HUES64 (cell line): Measurements from ENCODE around the gene UBE3C.
"Not testable (repeated sequence)": the region's sequence is repeated elsewhere in the genome, so short reads cannot be mapped to it uniquely, and the experiment has no call there.

ENCODE experiments used
- H3K27ac ChIP-seq: 2 replicates; pipeline ENCODE4 v1.7.0; 2013; ENCODE audit warnings: low read depth, low read length, inconsistent platforms
- H3K27me3 ChIP-seq: 2 replicates; pipeline ENCODE4 v1.6.1; 2013; ENCODE audit warnings: mild to moderate bottlenecking, low read length; ENCODE audit not compliant: insufficient read depth
- H3K36me3 ChIP-seq: 2 replicates; pipeline ENCODE4 v1.6.1; 2013; ENCODE audit warnings: mild to moderate bottlenecking, low read length; ENCODE audit not compliant: insufficient read depth
- H3K4me1 ChIP-seq: 2 replicates; pipeline ENCODE4 v1.6.1; 2013; ENCODE audit warnings: mild to moderate bottlenecking, low read length, moderate library complexity; ENCODE audit not compliant: insufficient read depth
- H3K4me3 ChIP-seq: 2 replicates; pipeline ENCODE4 v1.5.1; 2013; ENCODE audit warnings: mild to moderate bottlenecking, low read length, moderate library complexity
- H3K9ac ChIP-seq: 2 replicates; pipeline ENCODE4 v1.6.1; 2013; ENCODE audit warnings: mild to moderate bottlenecking, low read depth, low read length
- H3K9me3 ChIP-seq: 2 replicates; pipeline ENCODE4 v1.6.1; 2013; ENCODE audit warnings: low read depth, low read length; ENCODE audit not compliant: insufficient read depth
- WGBS: fragments of 150-250, 120-280 bp; methylation state at CpG from one replicate; pipeline ENCODE4 v1.1.7; 2013; ENCODE audit warnings: missing lambda C conversion rate; 5-methylcytosine and 5-hydroxymethylcytosine counted together

Gene UBE3C

DNA sequence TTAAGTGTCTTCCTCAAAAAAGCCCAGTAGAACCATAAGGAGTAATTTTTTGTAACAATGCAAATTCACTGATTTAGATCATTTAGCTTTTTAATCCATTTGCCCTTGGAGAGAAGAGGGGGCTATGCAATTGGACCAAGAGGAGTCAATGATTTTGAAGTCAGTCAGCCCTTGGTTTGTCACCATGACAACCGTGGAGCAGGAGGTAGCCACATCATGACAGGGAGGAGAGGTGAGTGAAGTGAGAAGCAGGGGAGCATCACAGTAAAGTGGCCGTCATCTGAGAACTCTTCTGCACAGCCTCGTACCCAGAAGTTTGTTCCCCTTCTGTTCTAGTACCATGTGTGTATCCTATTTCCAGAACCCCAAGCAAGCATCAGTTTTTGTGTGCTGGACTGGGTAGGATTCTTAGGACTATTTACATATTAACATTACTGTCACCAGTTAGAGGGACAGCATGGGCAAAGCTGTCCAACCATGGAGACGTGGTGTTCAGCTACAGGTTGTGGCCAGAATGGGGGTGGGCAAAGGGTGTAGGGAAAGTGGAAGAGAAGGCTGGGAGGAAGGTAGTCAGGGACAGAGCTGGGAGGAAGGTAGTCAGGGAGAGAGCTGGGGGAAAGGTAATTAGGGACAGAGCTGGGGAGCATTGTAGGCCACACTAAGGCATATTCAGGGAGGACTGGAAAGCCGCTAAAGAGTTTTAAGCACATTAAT, 13.1 kb downstream of the UBE3C start:
- WGBS = 90% methylated on average over 5 of the region's 5 CpGs
- peaks cover 25% of the 10 kb centered on the region for H3K4me1 ChIP-seq

DNA sequence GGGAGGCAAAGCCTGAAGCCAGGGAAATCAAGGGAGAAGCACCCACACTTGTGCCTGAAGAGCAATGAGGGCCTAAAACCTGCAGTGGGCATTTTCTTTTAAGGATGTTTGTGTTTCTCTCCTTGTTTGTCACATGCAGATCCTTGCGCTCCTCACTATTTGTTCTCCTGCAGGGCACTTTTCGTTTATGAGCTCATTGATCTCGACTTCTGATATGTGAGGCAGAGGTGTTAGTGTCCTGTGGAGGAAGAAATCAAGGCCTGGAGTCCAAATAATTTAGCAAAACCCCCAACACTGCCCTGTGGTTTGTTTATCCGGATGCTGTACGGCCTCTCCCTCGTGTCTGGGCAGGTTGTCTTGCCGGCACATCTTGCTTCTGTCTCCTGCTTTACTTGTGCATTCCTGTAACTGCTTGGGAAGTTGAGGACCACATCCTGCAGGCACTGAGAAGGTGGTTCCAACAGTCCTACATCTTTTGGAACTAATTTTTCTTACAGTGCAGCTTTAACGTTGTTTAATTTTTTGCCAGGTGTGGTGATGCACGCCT, 13.7 kb downstream of the UBE3C start:
- Histone ChIP-seq H3K4me1 (peaks cover 29% of the 10 kb centered on the region), H3K36me3 (peaks cover 9% of the 10 kb centered on the region), H3K9me3 (no peaks in the 10 kb centered on the region), H3K9ac (no peak overlapping the region), H3K4me3 (no peak overlapping the region), H3K27me3 (no peaks in the 10 kb centered on the region), H3K27ac (no peak overlapping the region)
- 86% methylated on average over 9 of the region's 9 CpGs for WGBS

More for the DNA sequence above, 13.1 kb downstream of the UBE3C start:
- Histone ChIP-seq H3K9me3 (no peaks in the 10 kb centered on the region), H3K27me3 (no peaks in the 10 kb centered on the region), H3K27ac (no peak overlapping the region), H3K9ac (no peak overlapping the region), H3K36me3 (peaks cover 12% of the 10 kb centered on the region), H3K4me3 (no peak overlapping the region)

DNA sequence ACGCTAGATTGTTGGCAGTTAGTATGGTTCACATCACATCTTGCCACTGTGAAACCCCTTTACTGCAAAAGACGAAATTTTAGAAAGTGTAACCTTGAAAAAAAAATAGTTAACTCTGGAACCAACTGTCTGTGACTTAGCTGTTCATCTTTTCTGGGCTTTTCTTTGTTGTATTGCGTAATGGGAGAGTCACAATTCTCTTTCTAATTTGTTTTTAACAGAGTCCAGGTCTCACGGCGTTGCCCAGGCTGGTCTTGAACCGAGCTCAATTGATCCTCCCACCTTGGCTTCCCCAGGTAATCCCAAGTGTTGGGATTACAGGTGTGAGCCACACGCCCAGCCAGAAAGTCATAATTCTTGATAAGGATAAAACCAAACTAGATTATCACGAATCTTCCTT, 14.5 kb downstream of the UBE3C start:
- H3K9ac ChIP-seq = no peak overlapping the region
- H3K9me3 ChIP-seq = no peaks in the 10 kb centered on the region
- WGBS = 96% methylated on average over 8 of the region's 8 CpGs
- no peak overlapping the region for H3K4me3 ChIP-seq
- no peaks in the 10 kb centered on the region for H3K27me3 ChIP-seq
- H3K36me3 ChIP-seq = peaks cover 9% of the 10 kb centered on the region
- peaks cover 33% of the 10 kb centered on the region for H3K4me1 ChIP-seq
- H3K27ac ChIP-seq = no peak overlapping the region

DNA sequence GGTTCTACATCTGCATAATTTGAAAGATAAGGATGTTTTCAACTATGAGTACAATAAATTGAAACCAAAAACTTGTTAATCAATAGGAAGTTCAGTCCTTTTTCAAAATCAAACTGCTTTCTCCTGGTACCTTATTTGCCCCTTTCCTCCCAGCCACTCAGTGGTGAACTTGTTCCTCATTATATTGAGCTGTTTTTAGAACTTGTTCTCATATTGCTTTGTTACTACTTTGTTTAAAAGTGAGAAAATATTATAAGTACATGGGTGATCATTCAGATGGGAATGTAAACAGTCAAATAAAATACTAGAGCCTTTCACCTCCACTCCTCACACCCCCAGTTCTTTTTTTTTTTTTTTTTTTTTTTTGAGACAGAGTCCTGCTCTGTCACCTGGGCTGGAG, 17.2 kb downstream of the UBE3C start:
- Histone ChIP-seq H3K36me3 (peaks cover 9% of the 10 kb centered on the region), H3K4me1 (peaks cover 24% of the 10 kb centered on the region), H3K27me3 (no peaks in the 10 kb centered on the region), H3K9ac (no peak overlapping the region), H3K27ac (no peak overlapping the region), H3K9me3 (no peaks in the 10 kb centered on the region), H3K4me3 (no peak overlapping the region)

DNA sequence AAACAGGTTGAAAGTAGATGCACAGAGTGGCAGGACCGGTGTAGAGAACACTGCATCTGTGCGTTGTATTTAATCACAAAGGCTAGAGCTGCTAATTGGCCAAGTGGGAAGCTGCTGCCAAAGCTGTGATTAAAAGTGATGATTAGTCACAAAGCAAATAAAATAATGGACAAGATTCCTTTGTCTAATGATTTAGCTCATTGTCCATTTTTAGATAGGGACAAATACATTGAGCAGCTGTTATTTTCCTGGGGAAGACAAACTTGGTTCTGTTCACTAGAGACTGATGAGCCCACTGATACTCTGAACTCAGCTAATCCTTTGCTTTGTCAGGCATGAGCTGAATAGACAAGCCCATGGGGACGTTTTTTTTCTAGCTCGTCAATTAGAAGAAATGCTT, 19.7 kb downstream of the UBE3C start:
- H3K36me3 ChIP-seq = peaks cover 11% of the 10 kb centered on the region
- 82% methylated on average over 4 of the region's 4 CpGs for WGBS
- H3K27ac ChIP-seq = no peak overlapping the region
- H3K27me3 ChIP-seq = no peaks in the 10 kb centered on the region
- H3K9me3 ChIP-seq = no peaks in the 10 kb centered on the region
- H3K4me1 ChIP-seq = peaks cover 14% of the 10 kb centered on the region; the same call in 1 of the 2 replicates
- H3K4me3 ChIP-seq = no peak overlapping the region
- no peak overlapping the region for H3K9ac ChIP-seq

DNA sequence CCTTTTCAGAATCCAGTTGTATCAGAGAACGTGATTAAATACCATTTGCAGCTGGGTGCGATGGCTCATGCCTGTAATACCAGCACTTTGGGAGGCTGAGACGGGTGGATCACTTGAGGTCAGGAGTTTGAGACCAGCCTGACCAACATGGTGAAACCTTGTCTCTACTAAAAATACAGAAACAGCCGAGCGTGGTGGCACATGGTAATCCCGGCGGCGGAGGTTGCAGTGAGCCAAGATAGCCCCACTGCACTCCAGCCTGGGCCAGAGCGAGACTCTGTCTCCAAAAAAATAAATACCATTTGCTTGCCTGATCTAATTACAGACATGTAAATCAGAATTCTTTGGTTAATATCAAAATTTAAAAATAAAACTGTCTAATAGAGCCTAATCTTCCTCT, 20.8 kb downstream of the UBE3C start:
- H3K27me3 ChIP-seq, H3K4me3 ChIP-seq, H3K9me3 ChIP-seq, H3K9ac ChIP-seq, H3K27ac ChIP-seq: not testable (repeated sequence)
- WGBS = 95% methylated on average over 9 of the region's 9 CpGs
- Histone ChIP-seq H3K4me1 (peaks cover 14% of the 10 kb centered on the region; the same call in 1 of the 2 replicates), H3K36me3 (peaks cover 20% of the 10 kb centered on the region)

DNA sequence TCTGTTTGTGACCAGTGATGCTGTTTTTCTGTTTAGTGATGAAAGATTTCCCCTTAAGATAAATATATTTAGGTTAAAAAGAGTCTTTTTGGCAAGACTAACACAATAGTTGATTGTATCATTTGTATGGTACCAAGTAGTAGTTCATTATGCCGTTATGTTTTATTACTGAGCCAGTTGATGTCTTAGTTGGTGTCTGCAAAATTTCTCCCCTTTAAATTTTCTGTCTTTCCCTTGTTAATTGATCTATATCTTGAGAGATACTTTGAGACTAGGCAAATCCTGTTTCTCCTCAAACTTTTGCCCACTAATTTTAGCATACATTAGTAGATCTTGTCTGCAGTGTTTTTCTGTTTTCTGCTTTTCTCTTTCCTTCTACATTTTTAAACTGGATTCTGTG, 21.7 kb downstream of the UBE3C start:
- Histone ChIP-seq H3K27me3 (no peaks in the 10 kb centered on the region), H3K27ac (no peak overlapping the region), H3K9ac (no peak overlapping the region), H3K4me1 (peaks cover 14% of the 10 kb centered on the region; the same call in 1 of the 2 replicates), H3K4me3 (no peak overlapping the region), H3K36me3 (peaks cover 27% of the 10 kb centered on the region), H3K9me3 (no peaks in the 10 kb centered on the region)
- 100% methylated on average over 1 of the region's 1 CpG for WGBS

DNA sequence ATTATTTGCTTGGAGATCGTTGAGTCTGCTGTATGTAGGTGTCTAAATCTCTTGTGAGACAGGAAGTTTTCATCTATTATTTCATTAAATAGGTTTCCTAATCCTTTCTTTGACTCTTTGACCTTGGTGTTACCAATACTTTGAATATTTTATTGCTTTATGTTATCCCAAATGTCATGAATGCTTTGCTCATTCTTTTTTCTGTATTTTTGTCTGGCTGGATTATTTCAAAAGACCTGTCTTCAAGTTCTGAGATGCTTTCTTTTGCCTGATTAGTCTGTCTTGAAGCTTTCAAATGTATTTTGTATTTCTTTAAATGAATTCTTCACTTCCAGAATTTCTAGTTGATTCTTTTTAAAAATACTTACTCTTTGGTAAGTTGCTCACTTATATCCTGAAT, 27.3 kb downstream of the UBE3C start:
- WGBS = 88% methylated on average over 1 of the region's 1 CpG

DNA sequence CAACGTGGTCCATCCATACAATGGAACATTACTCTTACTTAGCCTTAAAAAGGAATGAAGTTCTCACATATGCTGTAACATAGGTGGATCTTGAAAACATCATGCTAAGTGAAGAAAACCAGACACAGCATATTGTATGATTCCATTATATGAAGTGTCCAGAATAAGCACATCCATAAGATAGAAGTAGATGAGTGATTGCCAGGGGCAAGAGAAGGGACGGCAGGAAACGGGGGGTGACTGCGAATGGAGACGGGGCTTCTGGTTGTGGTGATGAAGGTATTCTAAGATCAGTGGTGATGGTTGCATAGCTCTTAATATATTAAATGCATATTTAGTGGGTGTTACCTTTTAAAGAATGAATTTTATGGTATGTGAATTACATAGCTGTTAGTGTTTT, 29.8 kb downstream of the UBE3C start:
- WGBS = 94% methylated on average over 5 of the region's 5 CpGs
- Histone ChIP-seq H3K9me3 (no peaks in the 10 kb centered on the region), H3K36me3 (peaks cover 88% of the 10 kb centered on the region), H3K4me1 (no peaks in the 10 kb centered on the region), H3K9ac (no peak overlapping the region), H3K27ac (no peak overlapping the region), H3K27me3 (no peaks in the 10 kb centered on the region), H3K4me3 (no peak overlapping the region)

More for the DNA sequence above, 27.3 kb downstream of the UBE3C start:
- Histone ChIP-seq H3K4me3 (no peak overlapping the region), H3K9ac (no peak overlapping the region), H3K27ac (no peak overlapping the region), H3K9me3 (no peaks in the 10 kb centered on the region), H3K4me1 (no peaks in the 10 kb centered on the region), H3K27me3 (no peaks in the 10 kb centered on the region), H3K36me3 (peaks cover 74% of the 10 kb centered on the region)

DNA sequence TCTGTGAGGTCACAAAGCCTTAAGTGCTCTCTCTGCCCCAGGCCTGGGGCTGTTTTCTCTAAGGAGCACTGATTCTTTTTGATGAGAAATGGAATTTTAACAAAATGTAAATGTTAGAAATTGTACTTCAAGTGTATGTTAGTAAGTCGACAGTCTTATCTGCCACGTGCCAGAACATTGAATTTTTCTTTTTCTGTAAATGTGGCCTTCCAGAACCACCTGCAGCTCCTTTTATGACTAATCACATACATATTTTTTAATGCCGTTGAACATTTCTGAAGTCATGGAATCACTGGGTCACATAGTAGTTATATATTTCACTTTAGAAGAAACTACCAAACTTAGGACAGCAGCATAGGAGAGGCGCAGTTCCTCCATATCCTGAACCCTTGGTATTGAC, 38.0 kb downstream of the UBE3C start:
- Histone ChIP-seq H3K27ac (no peak overlapping the region), H3K4me3 (no peak overlapping the region), H3K36me3 (peaks cover 98% of the 10 kb centered on the region), H3K9me3 (no peaks in the 10 kb centered on the region), H3K9ac (no peak overlapping the region), H3K27me3 (no peaks in the 10 kb centered on the region), H3K4me1 (no peaks in the 10 kb centered on the region)
- 98% methylated on average over 4 of the region's 4 CpGs for WGBS

DNA sequence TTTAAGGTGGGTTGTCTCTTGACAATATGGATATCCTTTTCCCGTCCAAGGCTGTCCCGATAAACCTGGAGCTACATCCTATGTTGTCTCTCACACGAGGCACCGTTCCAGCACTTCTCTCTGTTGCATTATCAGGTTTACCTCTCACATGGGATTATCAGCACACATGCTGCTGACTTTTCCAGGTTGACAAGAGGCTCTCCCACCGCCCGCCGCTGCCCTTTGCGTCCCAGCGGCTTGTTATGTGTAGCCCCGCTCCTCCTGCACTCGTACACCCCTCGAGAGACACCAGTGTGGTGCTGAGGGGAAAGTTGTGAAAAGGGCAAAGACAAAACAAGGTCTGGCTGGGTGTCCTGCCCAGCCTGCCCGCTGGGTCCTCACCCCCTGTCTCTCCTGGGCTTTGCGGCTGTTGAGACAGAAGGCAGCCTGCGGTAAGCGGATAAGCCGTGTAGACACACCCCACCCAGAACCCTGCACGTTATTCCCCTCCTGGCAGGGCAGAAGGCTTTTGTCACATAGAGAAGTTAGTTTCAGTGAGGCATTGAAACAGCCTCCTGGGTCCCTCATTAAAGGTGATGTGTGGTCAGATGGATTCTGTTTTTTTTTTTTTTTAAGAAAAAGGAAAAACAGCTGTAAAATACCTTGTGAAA, 38.7 kb downstream of the UBE3C start:
- Histone ChIP-seq H3K9ac (no peak overlapping the region), H3K27ac (no peak overlapping the region), H3K9me3 (no peaks in the 10 kb centered on the region), H3K4me3 (no peak overlapping the region), H3K36me3 (peaks cover 98% of the 10 kb centered on the region), H3K4me1 (no peaks in the 10 kb centered on the region), H3K27me3 (no peaks in the 10 kb centered on the region)
- 90% methylated on average over 18 of the region's 18 CpGs for WGBS
